Mesenchymal stem cell (in vitro differentiated cells and primary cell): ENCODE data around the gene APBB3.

Source experiments
- DNase-seq: peaks from one replicate; pipeline ENCODE4 v3.0.0-alpha.2; 2013
- H2AFZ ChIP-seq: one replicate; pipeline ENCODE4 v1.6.1; 2013; ENCODE audit warnings: low read depth, mild to moderate bottlenecking, control low read depth, inconsistent platforms, low read length, moderate library complexity
- H2AK5ac ChIP-seq: 2 replicates; pipeline ENCODE4 v1.6.1; 2013; ENCODE audit warnings: low read length, moderate library complexity, mild to moderate bottlenecking, inconsistent platforms; ENCODE audit not compliant: severe bottlenecking
- H2BK120ac ChIP-seq: one replicate; pipeline ENCODE4 v1.6.1; 2013; ENCODE audit warnings: low read depth, mild to moderate bottlenecking, inconsistent platforms, low read length, moderate library complexity
- H2BK12ac ChIP-seq, 2 experiments: one replicate each; pipeline ENCODE4 v1.6.1; 2013; ENCODE audit warnings: inconsistent platforms in 2 of 2, low read length in 2 of 2, mild to moderate bottlenecking in 2 of 2, moderate library complexity in 2 of 2, control low read depth in 1 of 2
- H2BK15ac ChIP-seq: one replicate; pipeline ENCODE4 v1.6.1; 2013; ENCODE audit warnings: mild to moderate bottlenecking, low read depth, inconsistent platforms; ENCODE audit not compliant: poor library complexity, severe bottlenecking
- H2BK5ac ChIP-seq: 2 replicates; pipeline ENCODE4 v1.6.1; 2013; ENCODE audit warnings: low read depth, mild to moderate bottlenecking, low read length, control low read depth, inconsistent platforms; ENCODE audit not compliant: poor library complexity, severe bottlenecking
- H3K14ac ChIP-seq, 2 experiments: one replicate each; pipeline ENCODE4 v1.6.1; 2013; ENCODE audit warnings: inconsistent platforms in 2 of 2, low read length in 2 of 2, control low read depth in 1 of 2, mild to moderate bottlenecking in 1 of 2, moderate library complexity in 1 of 2
- H3K18ac ChIP-seq, 2 experiments: one replicate each; pipeline ENCODE4 v1.6.1; 2013; ENCODE audit warnings: inconsistent platforms in 2 of 2, low read length in 2 of 2, control low read depth in 1 of 2, low read depth in 1 of 2, mild to moderate bottlenecking in 1 of 2
- H3K23ac ChIP-seq, 2 experiments: one replicate each; pipeline ENCODE4 v1.6.1; 2013; ENCODE audit warnings: inconsistent platforms in 2 of 2, low read length in 2 of 2, mild to moderate bottlenecking in 2 of 2, moderate library complexity in 2 of 2, control low read depth in 1 of 2
- H3K27ac ChIP-seq: 2 replicates; pipeline ENCODE4 v1.5.1; 2013; ENCODE audit warnings: mild to moderate bottlenecking, moderate library complexity, low read length, control low read depth, inconsistent platforms; ENCODE audit not compliant: poor library complexity, severe bottlenecking
- H3K27me3 ChIP-seq, 2 experiments: 2 replicates each; pipeline versions ENCODE4 v1.6.1 to v1.7.0; 2013; ENCODE audit warnings: low read length in 2 of 2, mild to moderate bottlenecking in 2 of 2, moderate library complexity in 2 of 2, control low read depth in 1 of 2, inconsistent platforms in 1 of 2; ENCODE audit not compliant: control insufficient read depth in 1 of 2, insufficient read depth in 1 of 2
- H3K36me3 ChIP-seq, 2 experiments: 2 replicates each; pipeline versions ENCODE4 v1.6.1 to v1.7.0; 2013; ENCODE audit warnings: low read length in 2 of 2, control low read depth in 1 of 2, inconsistent platforms in 1 of 2, low read depth in 1 of 2, mild to moderate bottlenecking in 1 of 2; ENCODE audit not compliant: insufficient read depth in 2 of 2, control insufficient read depth in 1 of 2
- H3K4ac ChIP-seq, 2 experiments: one replicate each; pipeline ENCODE4 v1.6.1; 2013; ENCODE audit warnings: inconsistent platforms in 2 of 2, low read length in 2 of 2, mild to moderate bottlenecking in 2 of 2, moderate library complexity in 2 of 2, control low read depth in 1 of 2, low read depth in 1 of 2
- H3K4me1 ChIP-seq: 2 replicates; pipeline ENCODE4 v1.6.1; 2013; ENCODE audit warnings: low read depth, low read length, control low read depth; ENCODE audit not compliant: control insufficient read depth, insufficient read depth
- H3K4me2 ChIP-seq: 2 replicates; pipeline ENCODE4 v1.6.1; 2013; ENCODE audit warnings: low read length, mild to moderate bottlenecking, inconsistent platforms; ENCODE audit not compliant: poor library complexity, severe bottlenecking
- H3K4me3 ChIP-seq, 2 experiments: 2 replicates each; pipeline versions ENCODE4 v1.5.1 to v1.7.0; 2013; ENCODE audit warnings: low read length in 2 of 2, mild to moderate bottlenecking in 2 of 2, control low read depth in 1 of 2, low read depth in 1 of 2; ENCODE audit not compliant: insufficient read depth in 1 of 2
- H3K79me1 ChIP-seq: replicated peaks from 2 replicates; pipeline ENCODE4 v1.6.1; 2013; ENCODE audit warnings: mild to moderate bottlenecking, control low read depth, low read length, inconsistent platforms; ENCODE audit not compliant: poor library complexity, severe bottlenecking
- H3K9ac ChIP-seq: 2 replicates; pipeline ENCODE4 v1.7.0; 2013; ENCODE audit warnings: mild to moderate bottlenecking, low read length, moderate library complexity
- H3K9me3 ChIP-seq: 2 replicates; pipeline ENCODE4 v1.7.0; 2013; ENCODE audit warnings: mild to moderate bottlenecking, low read length; ENCODE audit not compliant: control insufficient read depth
- H4K8ac ChIP-seq: one replicate; pipeline ENCODE4 v1.6.1; 2013; ENCODE audit warnings: inconsistent platforms, mild to moderate bottlenecking, low read length, moderate library complexity
- H4K91ac ChIP-seq: one replicate; pipeline ENCODE4 v1.6.1; 2013; ENCODE audit warnings: mild to moderate bottlenecking, low read length, inconsistent platforms
- WGBS: methylation state at CpG from one replicate; pipeline ENCODE4 v1.1.7; 2013; ENCODE audit warnings: mixed read lengths; 5-methylcytosine and 5-hydroxymethylcytosine counted together

Gene APBB3

GRCh38 chr5:140608722-140609121 is 44.3 kb upstream of the APBB3 start:
- H3K27ac ChIP-seq = no peak overlapping the region
- no peak for DNase-seq
- H2BK12ac ChIP-seq = no peak overlapping the region
- no peak overlapping the region for H2BK15ac ChIP-seq
- no peak overlapping the region for H3K4ac ChIP-seq
- no peaks in the 10 kb centered on the region for H3K36me3 ChIP-seq
- no peaks in the 10 kb centered on the region for H3K79me1 ChIP-seq
- no peak overlapping the region for H3K9ac ChIP-seq
- H4K8ac ChIP-seq = no peak overlapping the region
- H3K14ac ChIP-seq = no peak overlapping the region
- H3K9me3 ChIP-seq = no peaks in the 10 kb centered on the region
- H2BK120ac ChIP-seq = no peak overlapping the region
- H3K23ac ChIP-seq = no peak overlapping the region
- H3K4me3 ChIP-seq = no peak overlapping the region
- no peak overlapping the region for H3K4me2 ChIP-seq
- H3K18ac ChIP-seq = no peak overlapping the region
- peaks cover 0 to 5% of the 10 kb centered on the region in 2 experiments for H3K27me3 ChIP-seq
- no peak overlapping the region for H2BK5ac ChIP-seq
- no peak overlapping the region for H4K91ac ChIP-seq
- no peak overlapping the region for H2AK5ac ChIP-seq
- no peaks in the 10 kb centered on the region for H3K4me1 ChIP-seq
- no peak overlapping the region for H2AFZ ChIP-seq

GRCh38 chr5:140607031-140607430 is 42.6 kb upstream of the APBB3 start:
- H3K27ac ChIP-seq = no peak overlapping the region
- no peak overlapping the region for H2AK5ac ChIP-seq
- H3K4ac ChIP-seq = no peak overlapping the region
- no peak overlapping the region for H2BK5ac ChIP-seq
- H3K36me3 ChIP-seq = no peaks in the 10 kb centered on the region
- H3K9me3 ChIP-seq = no peaks in the 10 kb centered on the region
- no peak overlapping the region for H4K91ac ChIP-seq
- peaks cover 0 to 5% of the 10 kb centered on the region in 2 experiments for H3K27me3 ChIP-seq
- H2AFZ ChIP-seq = no peak overlapping the region
- no peak overlapping the region for H3K9ac ChIP-seq
- no peak overlapping the region for H3K23ac ChIP-seq
- no peak overlapping the region for H2BK12ac ChIP-seq
- no peaks in the 10 kb centered on the region for H3K79me1 ChIP-seq
- no peak for DNase-seq
- no peak overlapping the region for H3K4me2 ChIP-seq
- no peak overlapping the region for H4K8ac ChIP-seq
- no CpG with 5 or more reads among the region's 2 CpGs for WGBS
- H2BK15ac ChIP-seq = no peak overlapping the region
- no peaks in the 10 kb centered on the region for H3K4me1 ChIP-seq
- no peak overlapping the region for H3K4me3 ChIP-seq
- no peak overlapping the region for H2BK120ac ChIP-seq
- H3K14ac ChIP-seq = no peak overlapping the region
- no peak overlapping the region for H3K18ac ChIP-seq

GRCh38 chr5:140605879-140606278 is 41.5 kb upstream of the APBB3 start:
- Histone ChIP-seq H4K8ac (no peak overlapping the region), H2AK5ac (no peak overlapping the region), H2AFZ (no peak overlapping the region), H2BK120ac (no peak overlapping the region), H3K23ac (no peak overlapping the region), H2BK12ac (no peak overlapping the region), H3K79me1 (no peaks in the 10 kb centered on the region), H3K14ac (no peak overlapping the region), H3K18ac (no peak overlapping the region), H4K91ac (no peak overlapping the region), H3K4me3 (no peak overlapping the region), H3K27me3 (peaks cover 0 to 5% of the 10 kb centered on the region in 2 experiments), H2BK5ac (no peak overlapping the region), H3K9ac (no peak overlapping the region), H3K36me3 (no peaks in the 10 kb centered on the region), H3K4me2 (no peak overlapping the region), H3K9me3 (no peaks in the 10 kb centered on the region), H3K4me1 (no peaks in the 10 kb centered on the region), H2BK15ac (no peak overlapping the region), H3K4ac (no peak overlapping the region), H3K27ac (no peak overlapping the region)
- no peak for DNase-seq
- 94% methylated on average over 3 of the region's 3 CpGs for WGBS

GRCh38 chr5:140603734-140604133 is 39.3 kb upstream of the APBB3 start:
- Histone ChIP-seq H3K36me3 (no peaks in the 10 kb centered on the region), H2BK5ac (no peak overlapping the region), H2AFZ (no peak overlapping the region)

More at GRCh38 chr5:140603734-140604133, 39.3 kb upstream of the APBB3 start:
- Histone ChIP-seq H3K79me1 (no peaks in the 10 kb centered on the region), H2BK15ac (no peak overlapping the region), H3K23ac (no peak overlapping the region), H3K18ac (no peak overlapping the region), H4K8ac (no peak overlapping the region), H2BK12ac (no peak overlapping the region), H3K27me3 (no peaks in the 10 kb centered on the region), H3K9ac (no peak overlapping the region), H3K14ac (no peak overlapping the region), H3K4me2 (no peak overlapping the region), H2AK5ac (no peak overlapping the region), H3K4ac (no peak overlapping the region), H3K27ac (no peak overlapping the region), H3K9me3 (no peaks in the 10 kb centered on the region), H3K4me3 (no peak overlapping the region), H2BK120ac (no peak overlapping the region), H4K91ac (no peak overlapping the region), H3K4me1 (no peaks in the 10 kb centered on the region)
- no peak for DNase-seq
- WGBS = 80% methylated on average over 1 of the region's 2 CpGs
